HEK293 (cell line): ENCODE measurements around the gene TPRG1.

ENCODE experiments used
- CTCF ChIA-PET: fragments of 350-600 bp; formaldehyde crosslinking; extraction: SDS; loops from one replicate; lab custom pipeline; 2021; ENCODE audit warnings: antibody characterized with exemption; lab: Yijun Ruan, JAX
- POLR2A ChIA-PET: fragments of 300-600 bp; formaldehyde crosslinking; extraction: SDS; loops from one replicate; lab custom pipeline; 2020; ENCODE audit warnings: antibody characterized with exemption, inconsistent platforms; lab: Yijun Ruan, JAX
- H3K27ac ChIP-seq: fragments of 200-500 bp; sonication (Bioruptor generic); 2 replicates; pipeline ENCODE4 v1.5.1; 2014; ENCODE audit warnings: low read depth, low read length, control low read depth, inconsistent platforms; ENCODE audit errors: extremely low read depth
- H3K36me3 ChIP-seq, 2 experiments: fragments of 200-500 bp in 1 of 2; sonication (Bioruptor generic) in 1 of 2; 1 replicate in 1 of 2; 2 replicates in 1 of 2; pipeline ENCODE4 v1.5.1; 2014 to 2017; ENCODE audit warnings: inconsistent platforms in 2 of 2, low read length in 2 of 2; ENCODE audit not compliant: control insufficient read depth in 2 of 2, insufficient read depth in 1 of 2
- H3K4me1 ChIP-seq: fragments of 200-500 bp; sonication (Bioruptor generic); 2 replicates; pipeline ENCODE4 v1.5.1; 2014; ENCODE audit warnings: mild to moderate bottlenecking, low read length, inconsistent platforms; ENCODE audit not compliant: control insufficient read depth, insufficient read depth
- H3K4me3 ChIP-seq: 2 replicates; pipeline ENCODE4 v1.5.1; 2011; ENCODE audit warnings: low read depth, mild to moderate bottlenecking, control low read depth, low read length, moderate library complexity
- H3K9me3 ChIP-seq: fragments of 200-500 bp; sonication (Bioruptor generic); 2 replicates; pipeline ENCODE4 v1.5.1; 2014; ENCODE audit warnings: low read depth, low read length, inconsistent platforms; ENCODE audit not compliant: control insufficient read depth, insufficient read depth
- KLF10 ChIP-seq: fragments of 450-650 bp; IDR thresholded peaks from 2 replicates; pipeline ENCODE4 v1.5.1; 2018; ENCODE audit warnings: missing biosample characterization, mild to moderate bottlenecking, missing genetic modification characterization
- KLF16 ChIP-seq: fragments of 450-650 bp; formaldehyde crosslinking; IDR thresholded peaks from 2 replicates; pipeline ENCODE4 v1.5.1; 2017; ENCODE audit warnings: missing biosample characterization, missing genetic modification characterization
- MEIS1 ChIP-seq: sonication (generic); formaldehyde crosslinking; IDR thresholded peaks from 2 replicates; pipeline ENCODE4 v1.8.1; 2022; ENCODE audit warnings: missing genetic modification reagents, mild to moderate bottlenecking, borderline replicate concordance
- SCRT1 ChIP-seq: fragments of 450-650 bp; formaldehyde crosslinking; IDR thresholded peaks from 2 replicates; pipeline ENCODE4 v1.5.1; 2016; ENCODE audit warnings: missing biosample characterization, missing genetic modification characterization, borderline replicate concordance
- ZFHX2 ChIP-seq: fragments of 450-650 bp; formaldehyde crosslinking; conservative IDR thresholded peaks from 2 replicates; pipeline ENCODE4 v1.5.1; 2016; ENCODE audit warnings: missing biosample characterization, missing genetic modification characterization
- ZNF121 ChIP-seq: fragments of 450-650 bp; formaldehyde crosslinking; IDR thresholded peaks from 2 replicates; pipeline ENCODE4 v1.5.1; 2016; ENCODE audit warnings: missing biosample characterization, missing genetic modification characterization
- ZNF138 ChIP-seq: fragments of 450-650 bp; formaldehyde crosslinking; IDR thresholded peaks from 2 replicates; pipeline ENCODE4 v1.5.1; 2016; ENCODE audit warnings: missing biosample characterization, missing genetic modification characterization, borderline replicate concordance
- ZNF16 ChIP-seq: fragments of 450-650 bp; formaldehyde crosslinking; IDR thresholded peaks from 2 replicates; pipeline ENCODE4 v1.5.1; 2016; ENCODE audit warnings: low read depth, missing biosample characterization, missing genetic modification characterization
- ZNF202 ChIP-seq: fragments of 450-650 bp; formaldehyde crosslinking; IDR thresholded peaks from 2 replicates; pipeline ENCODE4 v1.5.1; 2016; ENCODE audit warnings: missing biosample characterization, missing genetic modification characterization, borderline replicate concordance
- ZNF624 ChIP-seq: fragments of 450-650 bp; formaldehyde crosslinking; IDR thresholded peaks from 2 replicates; pipeline ENCODE4 v1.5.1; 2017; ENCODE audit warnings: missing biosample characterization, missing genetic modification characterization
- ZNF629 ChIP-seq: fragments of 450-650 bp; formaldehyde crosslinking; IDR thresholded peaks from 2 replicates; pipeline ENCODE4 v1.5.1; 2017; ENCODE audit warnings: missing biosample characterization, missing genetic modification characterization
- TF ChIP-seq, protein P1 (sequence below): fragments of 450-650 bp; formaldehyde crosslinking; IDR thresholded peaks from 2 replicates; pipeline ENCODE4 v1.5.1; 2016; ENCODE audit warnings: missing biosample characterization, missing genetic modification characterization
- TF ChIP-seq, protein P2 (sequence below): fragments of 450-650 bp; formaldehyde crosslinking; IDR thresholded peaks from 2 replicates; pipeline ENCODE4 v1.5.1; 2016; ENCODE audit warnings: missing biosample characterization, missing genetic modification characterization, borderline replicate concordance
- TF ChIP-seq, protein P3 (sequence below): fragments of 450-650 bp; formaldehyde crosslinking; IDR thresholded peaks from 2 replicates; pipeline ENCODE4 v1.5.1; 2017; ENCODE audit warnings: missing biosample characterization, missing genetic modification characterization

The TPRG1 gene

DNA sequence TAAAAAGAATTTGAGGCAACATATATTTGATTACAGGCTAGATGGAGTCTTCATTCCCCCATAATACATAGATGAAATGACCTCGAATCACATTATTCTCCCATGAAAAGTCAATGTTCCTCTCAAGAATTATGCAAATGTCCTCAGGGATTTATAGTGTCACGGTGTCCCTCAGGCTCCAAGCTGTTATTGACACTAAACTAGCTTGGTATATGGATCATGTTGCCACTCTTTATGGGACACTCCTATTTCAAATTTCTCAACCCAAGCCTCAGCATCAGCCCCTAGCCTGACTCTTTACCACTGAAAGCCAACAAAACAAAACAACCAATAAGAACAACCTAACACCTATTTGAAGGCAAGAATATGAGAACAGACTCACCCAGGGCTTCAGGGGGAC is 139.8 kb downstream of the TPRG1 start:
- CTCF ChIA-PET, result no interaction called here
- H3K4me1 ChIP-seq, result peaks cover 9% of the 10 kb centered on the region
- no peak for TF ChIP-seq ZNF138 (tag by site-specific recombination)
- TF ChIP-seq, all 188 proteins: peak for 0
- no peak overlapping the region for H3K27ac ChIP-seq
- POLR2A ChIA-PET, result no interaction called here
- no peaks in the 10 kb centered on the region for H3K36me3 ChIP-seq
- no peak overlapping the region for H3K4me3 ChIP-seq
- H3K9me3 ChIP-seq, result no peaks in the 10 kb centered on the region

DNA sequence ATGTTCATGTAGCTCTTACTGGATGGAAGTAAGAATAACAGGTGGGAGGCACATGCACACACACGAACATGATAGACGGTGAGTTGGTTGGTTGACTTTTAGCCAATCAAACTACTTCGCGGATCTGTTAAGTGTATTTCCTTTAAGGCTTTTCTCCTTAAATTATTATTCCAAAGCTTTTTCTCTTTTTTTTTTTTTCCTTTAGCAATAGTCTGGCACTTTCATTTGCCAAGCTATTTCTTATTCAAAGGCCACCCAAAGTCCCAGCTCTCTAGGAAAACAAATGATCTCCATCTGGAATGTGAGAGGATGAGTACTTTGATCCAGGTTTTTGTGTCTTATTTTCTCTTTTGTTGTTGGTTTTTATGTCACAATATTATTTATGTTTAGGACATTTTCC is 141.1 kb downstream of the TPRG1 start:
- CTCF ChIA-PET, result interaction anchor here (0.6 kb wide), 1 partner anchor 85 kb away, joined by 3 read pairs; no protein-coding TSS in a partner anchor
- no peak for TF ChIP-seq ZNF121 (tag by site-specific recombination)
- no peak for TF ChIP-seq KLF10
- TF ChIP-seq ZNF624 (tag by site-specific recombination), result no peak
- TF ChIP-seq, protein P1, sequence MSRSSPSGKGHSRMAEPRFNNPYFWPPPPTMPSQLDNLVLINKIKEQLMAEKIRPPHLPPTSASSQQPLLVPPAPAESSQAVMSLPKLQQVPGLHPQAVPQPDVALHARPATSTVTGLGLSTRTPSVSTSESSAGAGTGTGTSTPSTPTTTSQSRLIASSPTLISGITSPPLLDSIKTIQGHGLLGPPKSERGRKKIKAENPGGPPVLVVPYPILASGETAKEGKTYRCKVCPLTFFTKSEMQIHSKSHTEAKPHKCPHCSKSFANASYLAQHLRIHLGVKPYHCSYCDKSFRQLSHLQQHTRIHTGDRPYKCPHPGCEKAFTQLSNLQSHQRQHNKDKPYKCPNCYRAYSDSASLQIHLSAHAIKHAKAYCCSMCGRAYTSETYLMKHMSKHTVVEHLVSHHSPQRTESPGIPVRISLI (tag by site-specific recombination), result no peak
- no peak for TF ChIP-seq ZNF629 (tag by site-specific recombination)
- TF ChIP-seq, protein P2, sequence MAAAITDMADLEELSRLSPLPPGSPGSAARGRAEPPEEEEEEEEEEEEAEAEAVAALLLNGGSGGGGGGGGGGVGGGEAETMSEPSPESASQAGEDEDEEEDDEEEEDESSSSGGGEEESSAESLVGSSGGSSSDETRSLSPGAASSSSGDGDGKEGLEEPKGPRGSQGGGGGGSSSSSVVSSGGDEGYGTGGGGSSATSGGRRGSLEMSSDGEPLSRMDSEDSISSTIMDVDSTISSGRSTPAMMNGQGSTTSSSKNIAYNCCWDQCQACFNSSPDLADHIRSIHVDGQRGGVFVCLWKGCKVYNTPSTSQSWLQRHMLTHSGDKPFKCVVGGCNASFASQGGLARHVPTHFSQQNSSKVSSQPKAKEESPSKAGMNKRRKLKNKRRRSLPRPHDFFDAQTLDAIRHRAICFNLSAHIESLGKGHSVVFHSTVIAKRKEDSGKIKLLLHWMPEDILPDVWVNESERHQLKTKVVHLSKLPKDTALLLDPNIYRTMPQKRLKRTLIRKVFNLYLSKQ (tag by site-specific recombination), result no peak
- no peak for TF ChIP-seq ZFHX2 (tag by site-specific recombination)
- TF ChIP-seq, all 188 proteins: peak for 0
- peaks cover 9% of the 10 kb centered on the region for H3K4me1 ChIP-seq
- no peaks in the 10 kb centered on the region for H3K9me3 ChIP-seq
- H3K36me3 ChIP-seq, result no peaks in the 10 kb centered on the region
- no peak overlapping the region for H3K27ac ChIP-seq
- no peak overlapping the region for H3K4me3 ChIP-seq
- POLR2A ChIA-PET, result no interaction called here

DNA sequence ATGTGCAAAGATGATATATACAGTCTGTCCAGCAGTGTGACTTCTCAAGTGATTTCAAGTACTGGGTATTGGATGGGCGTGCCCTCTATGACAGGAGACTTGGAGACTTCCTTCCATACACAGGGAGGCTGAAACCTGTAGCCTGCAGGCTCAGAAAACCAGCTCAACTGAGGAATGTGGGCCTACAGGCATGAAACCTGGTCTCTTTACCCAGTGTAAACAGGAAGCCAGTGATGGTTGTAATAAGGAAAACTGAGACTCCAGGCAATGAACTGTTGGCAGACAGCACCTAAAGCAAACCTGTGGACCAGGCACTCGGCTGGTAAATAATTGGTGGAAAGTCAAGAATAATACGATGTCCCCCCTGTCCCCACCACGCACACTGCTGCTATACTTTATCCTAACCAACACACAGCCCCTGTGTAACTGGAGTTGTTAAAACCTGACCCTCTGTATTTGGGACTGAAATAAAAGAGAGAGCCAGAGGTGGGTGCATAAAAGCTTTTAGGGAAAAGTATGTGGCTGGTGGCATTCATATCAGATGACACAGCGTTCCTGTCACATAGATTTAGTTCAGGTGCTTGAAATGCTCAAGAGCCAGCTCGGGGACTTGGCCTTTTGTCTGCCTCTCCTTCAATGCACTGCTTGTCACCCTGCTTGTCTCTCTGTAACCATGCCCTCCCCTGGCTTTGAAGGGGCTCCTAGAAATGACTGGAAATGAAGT is 144.7 kb downstream of the TPRG1 start:
- no peaks in the 10 kb centered on the region for H3K4me1 ChIP-seq
- no peak overlapping the region for H3K4me3 ChIP-seq
- H3K36me3 ChIP-seq, result no peaks in the 10 kb centered on the region
- no peaks in the 10 kb centered on the region for H3K9me3 ChIP-seq
- ChIA-PET CTCF (interaction anchor here (0.5 kb wide), 1 partner anchor 13 kb away, joined by 3 read pairs; no protein-coding TSS in a partner anchor), POLR2A (no interaction called here)
- no peak overlapping the region for H3K27ac ChIP-seq
- no peak for TF ChIP-seq ZNF16 (tag by site-specific recombination)
- TF ChIP-seq ZNF202, result no peak
- 0 out of 2 replicates have a peak, but pooled peaks have one; percentile 68 for TF ChIP-seq SCRT1 (tag by site-specific recombination)
- TF ChIP-seq MEIS1 (CRISPR knock-in tag), result no peak

DNA sequence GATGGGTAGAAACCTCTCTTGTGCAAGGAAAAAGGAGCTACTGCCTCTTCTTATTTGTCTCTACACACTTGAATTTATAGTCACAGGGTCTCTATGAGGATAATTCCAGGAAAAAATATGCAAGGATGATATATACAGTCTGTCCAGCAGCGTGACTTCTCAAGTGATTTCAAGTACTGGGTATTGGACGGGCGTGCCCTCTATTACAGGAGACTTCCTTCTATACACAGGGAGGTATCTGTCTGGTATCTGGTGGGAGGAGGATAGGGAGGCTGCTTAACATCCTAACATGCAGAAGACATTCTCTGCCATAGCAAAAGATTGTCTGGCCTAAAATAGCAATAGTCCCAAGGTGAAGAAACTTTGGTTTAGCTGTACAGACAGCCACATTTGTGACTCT is 146.1 kb downstream of the TPRG1 start:
- Histone ChIP-seq H3K27ac (no peak overlapping the region), H3K9me3 (no peaks in the 10 kb centered on the region), H3K36me3 (no peaks in the 10 kb centered on the region), H3K4me3 (no peak overlapping the region), H3K4me1 (no peaks in the 10 kb centered on the region)
- TF ChIP-seq, protein P3, sequence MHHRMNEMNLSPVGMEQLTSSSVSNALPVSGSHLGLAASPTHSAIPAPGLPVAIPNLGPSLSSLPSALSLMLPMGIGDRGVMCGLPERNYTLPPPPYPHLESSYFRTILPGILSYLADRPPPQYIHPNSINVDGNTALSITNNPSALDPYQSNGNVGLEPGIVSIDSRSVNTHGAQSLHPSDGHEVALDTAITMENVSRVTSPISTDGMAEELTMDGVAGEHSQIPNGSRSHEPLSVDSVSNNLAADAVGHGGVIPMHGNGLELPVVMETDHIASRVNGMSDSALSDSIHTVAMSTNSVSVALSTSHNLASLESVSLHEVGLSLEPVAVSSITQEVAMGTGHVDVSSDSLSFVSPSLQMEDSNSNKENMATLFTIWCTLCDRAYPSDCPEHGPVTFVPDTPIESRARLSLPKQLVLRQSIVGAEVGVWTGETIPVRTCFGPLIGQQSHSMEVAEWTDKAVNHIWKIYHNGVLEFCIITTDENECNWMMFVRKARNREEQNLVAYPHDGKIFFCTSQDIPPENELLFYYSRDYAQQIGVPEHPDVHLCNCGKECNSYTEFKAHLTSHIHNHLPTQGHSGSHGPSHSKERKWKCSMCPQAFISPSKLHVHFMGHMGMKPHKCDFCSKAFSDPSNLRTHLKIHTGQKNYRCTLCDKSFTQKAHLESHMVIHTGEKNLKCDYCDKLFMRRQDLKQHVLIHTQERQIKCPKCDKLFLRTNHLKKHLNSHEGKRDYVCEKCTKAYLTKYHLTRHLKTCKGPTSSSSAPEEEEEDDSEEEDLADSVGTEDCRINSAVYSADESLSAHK (tag by site-specific recombination), result no peak
- TF ChIP-seq KLF16 (tag by site-specific recombination), result no peak
- POLR2A ChIA-PET, result no interaction called here
- CTCF ChIA-PET, result interaction anchor here (0.8 to 1.2 kb wide), 2 partner anchors 45 to 47 kb away, joined by 3 to 4 read pairs; no protein-coding TSS in a partner anchor
